GM23338 (cell line): ENCODE data around the gene CDHR5. TPM values are rescaled to one million over a fixed set of nuclear protein-coding genes. Genes with fewer than 3 reads are reported as not detected.

Source experiments
- ATAC-seq: fragments of 200-7000 bp; cut with Tn5 transposase; 3 replicates; pipeline ENCODE4 v1.9.1; 2020
- DNase-seq: peaks from one replicate; pipeline ENCODE4 v3.0.0-alpha.2; 2015; ENCODE audit warnings: low spot score
- H2AFZ ChIP-seq: fragments of 200-600 bp; sonication (generic); 2 replicates; pipeline ENCODE4 v1.8.0; 2016; ENCODE audit warnings: antibody characterized with exemption, mild to moderate bottlenecking, moderate library complexity
- H3F3A ChIP-seq: fragments of 200-600 bp; sonication (generic); replicated peaks from 2 replicates; pipeline ENCODE4 v1.8.0; 2017; ENCODE audit warnings: antibody characterized with exemption, mixed run types, low read depth
- H3K27ac ChIP-seq: fragments of 200-600 bp; sonication (generic); 2 replicates; pipeline ENCODE4 v1.6.1; 2016; ENCODE audit warnings: low read depth
- H3K27me3 ChIP-seq: fragments of 200-600 bp; sonication (generic); 2 replicates; pipeline ENCODE4 v1.8.0; 2016; ENCODE audit warnings: mild to moderate bottlenecking, mixed run types, moderate library complexity; ENCODE audit not compliant: insufficient read depth
- H3K36me3 ChIP-seq: fragments of 200-600 bp; sonication (generic); 2 replicates; pipeline ENCODE4 v1.8.0; 2016; ENCODE audit warnings: mild to moderate bottlenecking; ENCODE audit not compliant: insufficient read depth
- H3K4me1 ChIP-seq: fragments of 200-600 bp; sonication (generic); 2 replicates; pipeline ENCODE4 v1.8.0; 2016; ENCODE audit warnings: mild to moderate bottlenecking, moderate library complexity; ENCODE audit not compliant: insufficient read depth
- H3K4me2 ChIP-seq: fragments of 200-600 bp; sonication (generic); 2 replicates; pipeline ENCODE4 v1.7.1; 2017; ENCODE audit warnings: mixed run types
- H3K4me3 ChIP-seq: fragments of 200-600 bp; sonication (generic); 2 replicates; pipeline ENCODE4 v1.6.1; 2016; ENCODE audit warnings: mixed run types
- H3K79me2 ChIP-seq: fragments of 200-600 bp; sonication (generic); replicated peaks from 2 replicates; pipeline ENCODE4 v1.8.0; 2017; ENCODE audit warnings: mild to moderate bottlenecking; ENCODE audit not compliant: insufficient read depth
- H3K9me2 ChIP-seq: fragments of 200-600 bp; sonication (generic); 2 replicates; pipeline ENCODE4 v1.8.0; 2017; ENCODE audit not compliant: insufficient read depth
- H4K20me1 ChIP-seq: fragments of 200-600 bp; sonication (generic); replicated peaks from 2 replicates; pipeline ENCODE4 v1.8.0; 2017; ENCODE audit warnings: mild to moderate bottlenecking; ENCODE audit not compliant: insufficient read depth
- H3K27ac Mint-ChIP-seq: 2 replicates; pipeline ENCODE4 v1.8.0; 2020; ENCODE audit warnings: inconsistent platforms, mild to moderate bottlenecking, moderate library complexity, mixed read lengths
- H3K27me3 Mint-ChIP-seq: 3 replicates; pipeline ENCODE4 v1.8.0; 2022; ENCODE audit warnings: low read depth, mild to moderate bottlenecking, moderate library complexity, mixed read lengths, inconsistent platforms; ENCODE audit not compliant: insufficient read depth, poor library complexity
- H3K36me3 Mint-ChIP-seq: 3 replicates; pipeline ENCODE4 v1.8.0; 2021; ENCODE audit warnings: low read depth, mild to moderate bottlenecking, inconsistent platforms, moderate library complexity, mixed read lengths
- H3K4me1 Mint-ChIP-seq: 3 replicates; pipeline ENCODE4 v1.8.0; 2020; ENCODE audit warnings: mild to moderate bottlenecking, inconsistent platforms, mixed read lengths
- H3K4me3 Mint-ChIP-seq: 3 replicates; pipeline ENCODE4 v1.8.0; 2021; ENCODE audit warnings: moderate library complexity, mild to moderate bottlenecking, inconsistent platforms, mixed read lengths
- H3K9me3 Mint-ChIP-seq: 3 replicates; pipeline ENCODE4 v1.8.0; 2020; ENCODE audit warnings: moderate library complexity, mild to moderate bottlenecking, inconsistent platforms, mixed read lengths
- CREB1 ChIP-seq: fragments of 250-450 bp; sonication (Bioruptor Pico); IDR thresholded peaks from 2 replicates; pipeline ENCODE4 v1.5.0; 2020; ENCODE audit warnings: low read depth, mild to moderate bottlenecking, moderate library complexity
- EZH2 ChIP-seq: fragments of 200-600 bp; sonication (generic); IDR thresholded peaks from one replicate; pipeline ENCODE4 v1.8.0; 2017; ENCODE audit warnings: antibody characterized with exemption, mild to moderate bottlenecking, low read depth; ENCODE audit not compliant: unreplicated experiment
- EZH2phosphoT487 ChIP-seq: fragments of 200-600 bp; sonication (generic); IDR thresholded peaks from one replicate; pipeline ENCODE4 v1.8.1; 2018; ENCODE audit warnings: antibody characterized with exemption; ENCODE audit not compliant: unreplicated experiment
- JUNB ChIP-seq: IDR thresholded peaks from one replicate; pipeline ENCODE4 v1.6.1; 2016; ENCODE audit warnings: antibody characterized with exemption; ENCODE audit not compliant: unreplicated experiment
- POLR2AphosphoS5 ChIP-seq: IDR thresholded peaks from 2 replicates; pipeline ENCODE4 v1.6.1; 2016; ENCODE audit warnings: antibody characterized with exemption, low read depth
- STAT1 ChIP-seq: IDR thresholded peaks from one replicate; pipeline ENCODE4 v1.6.1; 2016; ENCODE audit warnings: antibody characterized with exemption; ENCODE audit not compliant: unreplicated experiment
- ZNF114 ChIP-seq: fragments of 250-450 bp; sonication (Bioruptor Pico); IDR thresholded peaks from 2 replicates; pipeline ENCODE4 v1.5.0; 2020; ENCODE audit warnings: mild to moderate bottlenecking, moderate library complexity
- ZNF331 ChIP-seq: fragments of 250-450 bp; sonication (Bioruptor Pico); IDR thresholded peaks from 2 replicates; pipeline ENCODE4 v1.5.0; 2020; ENCODE audit warnings: low read depth, mild to moderate bottlenecking, moderate library complexity
- polyA plus RNA-seq: library from polyadenylated mRNA; unstranded; fragments of >200 nt; fragmentation: Nextera tagmentation; extraction: Ambion mirVana; gene quantifications from 2 replicates; pipeline ENCODE4 v1.2.1, GENCODE V29; 2016
- total RNA-seq: library from RNA; depleted of rRNA; stranded (reverse); fragments of >200 nt; shearing (Covaris generic); gene quantifications from 2 replicates; pipeline ENCODE4 v1.2.3, GENCODE V29; 2014
- TF ChIP-seq, protein P1 (sequence below): fragments of 250-450 bp; sonication (Bioruptor Pico); IDR thresholded peaks from 2 replicates; pipeline ENCODE4 v1.5.0; 2020; ENCODE audit warnings: mild to moderate bottlenecking, moderate library complexity
- TF ChIP-seq, protein P2 (sequence below): IDR thresholded peaks from one replicate; pipeline ENCODE4 v1.6.1; 2018; ENCODE audit warnings: antibody characterized with exemption; ENCODE audit not compliant: unreplicated experiment
- TF ChIP-seq, protein P3 (sequence below): IDR thresholded peaks from 2 replicates; pipeline ENCODE4 v1.6.1; 2016; ENCODE audit warnings: antibody characterized with exemption
- TF ChIP-seq, protein P4 (sequence below), 2 experiments: fragments of 200-600 bp in 1 of 2; sonication (generic) in 1 of 2; conservative IDR thresholded peaks; 2 replicates each; pipeline versions ENCODE4 v1.5.1 to v1.6.1; 2016 to 2017; ENCODE audit warnings: antibody characterized with exemption in 2 of 2, low read depth in 2 of 2, mild to moderate bottlenecking in 2 of 2, moderate library complexity in 1 of 2

The CDHR5 gene
- total and polyA plus RNA-seq, 2 experiments from 2014 or later: not detected

DNA sequence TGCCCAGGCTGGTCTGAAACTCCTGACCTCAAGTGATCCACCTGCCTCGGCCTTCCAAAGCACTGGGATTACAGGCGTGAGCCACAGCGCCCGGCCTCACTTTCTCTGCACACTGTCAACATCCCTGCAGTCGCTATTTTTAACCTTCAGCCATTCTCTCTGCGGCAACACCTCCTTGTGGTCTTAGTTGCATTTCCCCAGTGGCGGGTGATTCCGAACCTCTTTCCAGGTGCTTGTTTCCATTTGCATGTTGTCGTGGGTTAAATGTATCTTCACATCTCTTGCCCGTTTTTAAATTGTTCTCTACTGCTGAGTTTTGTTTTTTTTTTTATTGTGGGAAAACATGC, 4.5 kb upstream of the CDHR5 start (continued):
- TF ChIP-seq, protein P1, sequence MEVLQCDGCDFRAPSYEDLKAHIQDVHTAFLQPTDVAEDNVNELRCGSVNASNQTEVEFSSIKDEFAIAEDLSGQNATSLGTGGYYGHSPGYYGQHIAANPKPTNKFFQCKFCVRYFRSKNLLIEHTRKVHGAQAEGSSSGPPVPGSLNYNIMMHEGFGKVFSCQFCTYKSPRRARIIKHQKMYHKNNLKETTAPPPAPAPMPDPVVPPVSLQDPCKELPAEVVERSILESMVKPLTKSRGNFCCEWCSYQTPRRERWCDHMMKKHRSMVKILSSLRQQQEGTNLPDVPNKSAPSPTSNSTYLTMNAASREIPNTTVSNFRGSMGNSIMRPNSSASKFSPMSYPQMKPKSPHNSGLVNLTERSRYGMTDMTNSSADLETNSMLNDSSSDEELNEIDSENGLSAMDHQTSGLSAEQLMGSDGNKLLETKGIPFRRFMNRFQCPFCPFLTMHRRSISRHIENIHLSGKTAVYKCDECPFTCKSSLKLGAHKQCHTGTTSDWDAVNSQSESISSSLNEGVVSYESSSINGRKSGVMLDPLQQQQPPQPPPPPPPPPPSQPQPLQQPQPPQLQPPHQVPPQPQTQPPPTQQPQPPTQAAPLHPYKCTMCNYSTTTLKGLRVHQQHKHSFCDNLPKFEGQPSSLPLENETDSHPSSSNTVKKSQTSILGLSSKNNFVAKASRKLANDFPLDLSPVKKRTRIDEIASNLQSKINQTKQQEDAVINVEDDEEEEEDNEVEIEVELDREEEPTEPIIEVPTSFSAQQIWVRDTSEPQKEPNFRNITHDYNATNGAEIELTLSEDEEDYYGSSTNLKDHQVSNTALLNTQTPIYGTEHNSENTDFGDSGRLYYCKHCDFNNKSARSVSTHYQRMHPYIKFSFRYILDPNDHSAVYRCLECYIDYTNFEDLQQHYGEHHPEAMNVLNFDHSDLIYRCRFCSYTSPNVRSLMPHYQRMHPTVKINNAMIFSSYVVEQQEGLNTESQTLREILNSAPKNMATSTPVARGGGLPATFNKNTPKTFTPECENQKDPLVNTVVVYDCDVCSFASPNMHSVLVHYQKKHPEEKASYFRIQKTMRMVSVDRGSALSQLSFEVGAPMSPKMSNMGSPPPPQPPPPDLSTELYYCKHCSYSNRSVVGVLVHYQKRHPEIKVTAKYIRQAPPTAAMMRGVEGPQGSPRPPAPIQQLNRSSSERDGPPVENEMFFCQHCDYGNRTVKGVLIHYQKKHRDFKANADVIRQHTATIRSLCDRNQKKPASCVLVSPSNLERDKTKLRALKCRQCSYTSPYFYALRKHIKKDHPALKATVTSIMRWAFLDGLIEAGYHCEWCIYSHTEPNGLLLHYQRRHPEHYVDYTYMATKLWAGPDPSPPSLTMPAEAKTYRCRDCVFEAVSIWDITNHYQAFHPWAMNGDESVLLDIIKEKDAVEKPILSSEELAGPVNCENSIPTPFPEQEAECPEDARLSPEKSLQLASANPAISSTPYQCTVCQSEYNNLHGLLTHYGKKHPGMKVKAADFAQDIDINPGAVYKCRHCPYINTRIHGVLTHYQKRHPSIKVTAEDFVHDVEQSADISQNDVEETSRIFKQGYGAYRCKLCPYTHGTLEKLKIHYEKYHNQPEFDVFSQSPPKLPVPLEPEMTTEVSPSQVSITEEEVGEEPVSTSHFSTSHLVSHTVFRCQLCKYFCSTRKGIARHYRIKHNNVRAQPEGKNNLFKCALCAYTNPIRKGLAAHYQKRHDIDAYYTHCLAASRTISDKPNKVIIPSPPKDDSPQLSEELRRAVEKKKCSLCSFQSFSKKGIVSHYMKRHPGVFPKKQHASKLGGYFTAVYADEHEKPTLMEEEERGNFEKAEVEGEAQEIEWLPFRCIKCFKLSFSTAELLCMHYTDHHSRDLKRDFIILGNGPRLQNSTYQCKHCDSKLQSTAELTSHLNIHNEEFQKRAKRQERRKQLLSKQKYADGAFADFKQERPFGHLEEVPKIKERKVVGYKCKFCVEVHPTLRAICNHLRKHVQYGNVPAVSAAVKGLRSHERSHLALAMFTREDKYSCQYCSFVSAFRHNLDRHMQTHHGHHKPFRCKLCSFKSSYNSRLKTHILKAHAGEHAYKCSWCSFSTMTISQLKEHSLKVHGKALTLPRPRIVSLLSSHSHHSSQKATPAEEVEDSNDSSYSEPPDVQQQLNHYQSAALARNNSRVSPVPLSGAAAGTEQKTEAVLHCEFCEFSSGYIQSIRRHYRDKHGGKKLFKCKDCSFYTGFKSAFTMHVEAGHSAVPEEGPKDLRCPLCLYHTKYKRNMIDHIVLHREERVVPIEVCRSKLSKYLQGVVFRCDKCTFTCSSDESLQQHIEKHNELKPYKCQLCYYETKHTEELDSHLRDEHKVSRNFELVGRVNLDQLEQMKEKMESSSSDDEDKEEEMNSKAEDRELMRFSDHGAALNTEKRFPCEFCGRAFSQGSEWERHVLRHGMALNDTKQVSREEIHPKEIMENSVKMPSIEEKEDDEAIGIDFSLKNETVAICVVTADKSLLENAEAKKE (CRISPR knock-in tag): no peak
- TF ChIP-seq ZNF331 (no peak), STAT1 (no peak), EZH2phosphoT487 (no peak)

DNA sequence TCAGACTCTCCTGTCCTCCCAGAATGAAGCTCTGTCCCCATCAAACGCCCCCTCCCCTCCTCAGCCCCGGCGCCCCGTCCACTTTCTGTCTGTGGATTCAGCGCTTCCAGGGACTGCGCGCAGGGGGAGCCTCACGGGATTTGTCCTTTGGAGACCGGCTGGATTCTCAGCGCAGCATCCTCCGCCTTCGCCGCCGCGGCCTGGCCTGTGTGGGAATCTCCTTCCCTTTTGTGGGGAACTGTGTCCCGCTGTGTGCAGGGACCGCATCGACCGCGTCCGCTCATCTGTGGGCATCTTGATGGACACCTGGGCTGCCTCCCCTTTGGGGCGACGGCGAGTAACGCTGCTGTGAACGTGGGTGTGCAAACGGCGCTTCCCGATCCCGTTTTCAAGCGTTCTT, 3.3 kb upstream of the CDHR5 start:
- H2AFZ ChIP-seq: no peak overlapping the region
- H4K20me1 ChIP-seq: no peaks in the 10 kb centered on the region
- Mint-ChIP-seq H3K4me3 (peak overlapping the region; percentile 66), H3K36me3 (peaks cover 3% of the 10 kb centered on the region; the same call in 1 of the 3 replicates), H3K9me3 (peaks cover 15% of the 10 kb centered on the region), H3K4me1 (peaks cover 21% of the 10 kb centered on the region), H3K27me3 (peaks cover 33% of the 10 kb centered on the region), H3K27ac (no peak overlapping the region)
- no peak overlapping the region for H3K27ac ChIP-seq
- 0 out of 2 replicates have a peak, but pooled peaks cover 9% of the 10 kb centered on the region for H3F3A ChIP-seq
- H3K4me1 ChIP-seq: peaks cover 4% of the 10 kb centered on the region; the same call in 1 of the 2 replicates
- H3K79me2 ChIP-seq: no peaks in the 10 kb centered on the region
- peaks cover 28% of the 10 kb centered on the region for H3K27me3 ChIP-seq
- H3K4me2 ChIP-seq: no peak overlapping the region
- no peak overlapping the region for H3K4me3 ChIP-seq
- DNase-seq (no peak), ATAC-seq (no peak)
- no peak for TF ChIP-seq ZNF114 (CRISPR knock-in tag)
- TF ChIP-seq, protein P2, sequence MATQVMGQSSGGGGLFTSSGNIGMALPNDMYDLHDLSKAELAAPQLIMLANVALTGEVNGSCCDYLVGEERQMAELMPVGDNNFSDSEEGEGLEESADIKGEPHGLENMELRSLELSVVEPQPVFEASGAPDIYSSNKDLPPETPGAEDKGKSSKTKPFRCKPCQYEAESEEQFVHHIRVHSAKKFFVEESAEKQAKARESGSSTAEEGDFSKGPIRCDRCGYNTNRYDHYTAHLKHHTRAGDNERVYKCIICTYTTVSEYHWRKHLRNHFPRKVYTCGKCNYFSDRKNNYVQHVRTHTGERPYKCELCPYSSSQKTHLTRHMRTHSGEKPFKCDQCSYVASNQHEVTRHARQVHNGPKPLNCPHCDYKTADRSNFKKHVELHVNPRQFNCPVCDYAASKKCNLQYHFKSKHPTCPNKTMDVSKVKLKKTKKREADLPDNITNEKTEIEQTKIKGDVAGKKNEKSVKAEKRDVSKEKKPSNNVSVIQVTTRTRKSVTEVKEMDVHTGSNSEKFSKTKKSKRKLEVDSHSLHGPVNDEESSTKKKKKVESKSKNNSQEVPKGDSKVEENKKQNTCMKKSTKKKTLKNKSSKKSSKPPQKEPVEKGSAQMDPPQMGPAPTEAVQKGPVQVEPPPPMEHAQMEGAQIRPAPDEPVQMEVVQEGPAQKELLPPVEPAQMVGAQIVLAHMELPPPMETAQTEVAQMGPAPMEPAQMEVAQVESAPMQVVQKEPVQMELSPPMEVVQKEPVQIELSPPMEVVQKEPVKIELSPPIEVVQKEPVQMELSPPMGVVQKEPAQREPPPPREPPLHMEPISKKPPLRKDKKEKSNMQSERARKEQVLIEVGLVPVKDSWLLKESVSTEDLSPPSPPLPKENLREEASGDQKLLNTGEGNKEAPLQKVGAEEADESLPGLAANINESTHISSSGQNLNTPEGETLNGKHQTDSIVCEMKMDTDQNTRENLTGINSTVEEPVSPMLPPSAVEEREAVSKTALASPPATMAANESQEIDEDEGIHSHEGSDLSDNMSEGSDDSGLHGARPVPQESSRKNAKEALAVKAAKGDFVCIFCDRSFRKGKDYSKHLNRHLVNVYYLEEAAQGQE: no peak
- no peak for TF ChIP-seq EZH2
- TF ChIP-seq, protein P3, sequence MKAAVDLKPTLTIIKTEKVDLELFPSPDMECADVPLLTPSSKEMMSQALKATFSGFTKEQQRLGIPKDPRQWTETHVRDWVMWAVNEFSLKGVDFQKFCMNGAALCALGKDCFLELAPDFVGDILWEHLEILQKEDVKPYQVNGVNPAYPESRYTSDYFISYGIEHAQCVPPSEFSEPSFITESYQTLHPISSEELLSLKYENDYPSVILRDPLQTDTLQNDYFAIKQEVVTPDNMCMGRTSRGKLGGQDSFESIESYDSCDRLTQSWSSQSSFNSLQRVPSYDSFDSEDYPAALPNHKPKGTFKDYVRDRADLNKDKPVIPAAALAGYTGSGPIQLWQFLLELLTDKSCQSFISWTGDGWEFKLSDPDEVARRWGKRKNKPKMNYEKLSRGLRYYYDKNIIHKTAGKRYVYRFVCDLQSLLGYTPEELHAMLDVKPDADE: no peak
- TF ChIP-seq JUNB: no peak
- no peak for TF ChIP-seq ZNF331
- TF ChIP-seq, protein P4, sequence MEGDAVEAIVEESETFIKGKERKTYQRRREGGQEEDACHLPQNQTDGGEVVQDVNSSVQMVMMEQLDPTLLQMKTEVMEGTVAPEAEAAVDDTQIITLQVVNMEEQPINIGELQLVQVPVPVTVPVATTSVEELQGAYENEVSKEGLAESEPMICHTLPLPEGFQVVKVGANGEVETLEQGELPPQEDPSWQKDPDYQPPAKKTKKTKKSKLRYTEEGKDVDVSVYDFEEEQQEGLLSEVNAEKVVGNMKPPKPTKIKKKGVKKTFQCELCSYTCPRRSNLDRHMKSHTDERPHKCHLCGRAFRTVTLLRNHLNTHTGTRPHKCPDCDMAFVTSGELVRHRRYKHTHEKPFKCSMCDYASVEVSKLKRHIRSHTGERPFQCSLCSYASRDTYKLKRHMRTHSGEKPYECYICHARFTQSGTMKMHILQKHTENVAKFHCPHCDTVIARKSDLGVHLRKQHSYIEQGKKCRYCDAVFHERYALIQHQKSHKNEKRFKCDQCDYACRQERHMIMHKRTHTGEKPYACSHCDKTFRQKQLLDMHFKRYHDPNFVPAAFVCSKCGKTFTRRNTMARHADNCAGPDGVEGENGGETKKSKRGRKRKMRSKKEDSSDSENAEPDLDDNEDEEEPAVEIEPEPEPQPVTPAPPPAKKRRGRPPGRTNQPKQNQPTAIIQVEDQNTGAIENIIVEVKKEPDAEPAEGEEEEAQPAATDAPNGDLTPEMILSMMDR (conservative IDR thresholded peaks at IDR 0.05; ENCODE audit: low read depth in 2 of 2): no peak
- no peak for TF ChIP-seq STAT1
- TF ChIP-seq EZH2phosphoT487: no peak
- no peak for TF ChIP-seq CREB1
- TF ChIP-seq POLR2AphosphoS5: no peak
- H3K36me3 ChIP-seq: no peaks in the 10 kb centered on the region
- H3K9me2 ChIP-seq: no peaks in the 10 kb centered on the region
